IMR-90 (cell line): Measurements from ENCODE around the gene HINT3. TPM values are rescaled to one million over a fixed set of nuclear protein-coding genes. Genes with fewer than 3 reads are reported as not detected.

Experiments used
- ATAC-seq: fragments of 200-7000 bp; cut with Tn5 transposase; 2 replicates; pipeline ENCODE4 v1.9.1; 2020; ENCODE audit warnings: low read depth, mild to moderate bottlenecking, moderate library complexity
- BruUV-seq: library from RNA; stranded (reverse); fragments of 400-500 nt; replicated peaks from 2 replicates; lab custom pipeline; 2021; lab: Mats Ljungman, UMichigan
- CTCF ChIA-PET: fragments of 300-600 bp; formaldehyde crosslinking; extraction: SDS; loops from one replicate; lab custom pipeline; 2021; ENCODE audit warnings: antibody characterized with exemption; lab: Yijun Ruan, JAX
- POLR2A ChIA-PET: fragments of 300-600 bp; sonication (Branson Sonifier 250); formaldehyde crosslinking; loops from one replicate; lab custom pipeline; 2022; ENCODE audit warnings: antibody characterized with exemption; ENCODE audit not compliant: unreplicated experiment; lab: Charles Lee
- DNase-seq: peaks from one replicate; pipeline ENCODE4 v3.0.0; 2013
- H2AFZ ChIP-seq: replicated peaks from 2 replicates; pipeline ENCODE3; 2013; ENCODE audit warnings: low read length, mild to moderate bottlenecking; ENCODE audit not compliant: poor library complexity
- H2AK5ac ChIP-seq: 2 replicates; pipeline ENCODE4 v1.6.1; 2013; ENCODE audit warnings: low read depth, low read length, inconsistent platforms
- H2AK9ac ChIP-seq: replicated peaks from 2 replicates; pipeline ENCODE3; 2013; ENCODE audit warnings: mild to moderate bottlenecking, low read depth, low read length, moderate library complexity; ENCODE audit not compliant: poor library complexity
- H2BK120ac ChIP-seq: 2 replicates; pipeline ENCODE4 v1.6.1; 2013; ENCODE audit warnings: low read depth, low read length, inconsistent platforms
- H2BK15ac ChIP-seq: 3 replicates; pipeline ENCODE4 v1.6.1; 2013; ENCODE audit warnings: low read depth, low read length, inconsistent platforms
- H2BK20ac ChIP-seq: 2 replicates; pipeline ENCODE4 v1.6.1; 2013; ENCODE audit warnings: low read depth, mild to moderate bottlenecking, inconsistent platforms, low read length, moderate library complexity
- H2BK5ac ChIP-seq: 2 replicates; pipeline ENCODE4 v1.6.1; 2013; ENCODE audit warnings: mild to moderate bottlenecking, low read depth, low read length, inconsistent platforms; ENCODE audit not compliant: poor library complexity, severe bottlenecking
- H3K14ac ChIP-seq: replicated peaks from 2 replicates; pipeline ENCODE4 v1.6.1; 2013; ENCODE audit warnings: low read depth, low read length, inconsistent platforms
- H3K18ac ChIP-seq: 2 replicates; pipeline ENCODE4 v1.6.1; 2013; ENCODE audit warnings: low read depth, low read length, control low read depth
- H3K23ac ChIP-seq: 2 replicates; pipeline ENCODE4 v1.6.1; 2013; ENCODE audit warnings: low read depth, low read length, inconsistent platforms
- H3K27ac ChIP-seq: 2 replicates; pipeline ENCODE4 v1.5.1; 2013; ENCODE audit warnings: mild to moderate bottlenecking, control low read depth, low read length; ENCODE audit not compliant: insufficient read depth
- H3K27me3 ChIP-seq: 2 replicates; pipeline ENCODE4 v1.6.1; 2013; ENCODE audit warnings: low read length; ENCODE audit not compliant: control insufficient read depth, insufficient read depth
- H3K36me3 ChIP-seq: 2 replicates; pipeline ENCODE4 v1.6.1; 2013; ENCODE audit warnings: low read length, mixed read lengths; ENCODE audit not compliant: control insufficient read depth, insufficient read depth
- H3K4ac ChIP-seq: 2 replicates; pipeline ENCODE4 v1.6.1; 2013; ENCODE audit warnings: low read depth, low read length, inconsistent platforms
- H3K4me1 ChIP-seq: 2 replicates; pipeline ENCODE4 v1.6.1; 2013; ENCODE audit warnings: low read length, mixed read lengths; ENCODE audit not compliant: control insufficient read depth, insufficient read depth
- H3K4me2 ChIP-seq: 2 replicates; pipeline ENCODE4 v1.6.1; 2013; ENCODE audit warnings: low read depth, mild to moderate bottlenecking, control low read depth, low read length, moderate library complexity
- H3K4me3 ChIP-seq: 2 replicates; pipeline ENCODE4 v1.5.1; 2013; ENCODE audit warnings: low read depth, mild to moderate bottlenecking, control low read depth, low read length, moderate library complexity; ENCODE audit not compliant: insufficient read depth
- H3K56ac ChIP-seq: 2 replicates; pipeline ENCODE4 v1.6.1; 2013; ENCODE audit warnings: low read length, inconsistent platforms; ENCODE audit not compliant: insufficient read depth; ENCODE audit errors: extremely low read depth
- H3K79me1 ChIP-seq, 2 experiments: 2 replicates each; pipeline ENCODE4 v1.6.1; 2013; ENCODE audit warnings: low read length in 2 of 2, inconsistent platforms in 1 of 2, low read depth in 1 of 2
- H3K9ac ChIP-seq: 2 replicates; pipeline ENCODE4 v1.6.1; 2013; ENCODE audit warnings: low read depth, low read length, control low read depth
- H3K9me1 ChIP-seq: 2 replicates; pipeline ENCODE4 v1.6.1; 2013; ENCODE audit warnings: low read length, inconsistent platforms; ENCODE audit not compliant: insufficient read depth
- H3K9me3 ChIP-seq: 2 replicates; pipeline ENCODE4 v1.6.1; 2013; ENCODE audit warnings: low read length; ENCODE audit not compliant: control insufficient read depth, insufficient read depth
- H4K20me1 ChIP-seq: 2 replicates; pipeline ENCODE4 v1.6.1; 2013; ENCODE audit warnings: low read length, inconsistent platforms; ENCODE audit not compliant: insufficient read depth
- H4K5ac ChIP-seq: 2 replicates; pipeline ENCODE4 v1.6.1; 2013; ENCODE audit warnings: mild to moderate bottlenecking, low read depth, low read length, control low read depth
- H4K8ac ChIP-seq, 2 experiments: 2 replicates each; pipeline ENCODE4 v1.6.1; 2013; ENCODE audit warnings: low read depth in 2 of 2, low read length in 2 of 2, control low read depth in 1 of 2, inconsistent platforms in 1 of 2
- H4K91ac ChIP-seq: 2 replicates; pipeline ENCODE4 v1.6.1; 2013; ENCODE audit warnings: low read depth, low read length, inconsistent platforms; ENCODE audit not compliant: insufficient read depth
- BHLHE40 ChIP-seq: fragments of 150-350 bp; IDR thresholded peaks from 2 replicates; pipeline ENCODE4 v1.6.1; 2016; ENCODE audit warnings: mild to moderate bottlenecking, low read depth, low read length
- CEBPB ChIP-seq: IDR thresholded peaks from 2 replicates; pipeline ENCODE4 v1.6.1; 2012; ENCODE audit warnings: low read depth, low read length, improper control_type of control experiment
- CHD1 ChIP-seq: IDR thresholded peaks from 2 replicates; pipeline ENCODE4 v1.6.1; 2012; ENCODE audit warnings: low read depth, low read length, improper control_type of control experiment
- CTCF ChIP-seq: conservative IDR thresholded peaks from 2 replicates; pipeline ENCODE4 v1.5.1; 2012; ENCODE audit warnings: mild to moderate bottlenecking, low read depth, low read length, improper control_type of control experiment
- ELK1 ChIP-seq: fragments of 150-350 bp; IDR thresholded peaks from 2 replicates; pipeline ENCODE4 v1.6.1; 2016; ENCODE audit warnings: low read depth, mild to moderate bottlenecking, low read length, moderate library complexity, borderline replicate concordance
- FOS ChIP-seq: fragments of 150-350 bp; IDR thresholded peaks from 2 replicates; pipeline ENCODE4 v1.6.1; 2016; ENCODE audit warnings: low read depth, low read length
- MAFK ChIP-seq: IDR thresholded peaks from 2 replicates; pipeline ENCODE4 v1.6.1; 2012; ENCODE audit warnings: low read depth, low read length, improper control_type of control experiment
- MAZ ChIP-seq: IDR thresholded peaks from 2 replicates; pipeline ENCODE4 v1.6.1; 2012; ENCODE audit warnings: low read depth, mild to moderate bottlenecking, low read length, improper control_type of control experiment, moderate library complexity, borderline replicate concordance
- MXI1 ChIP-seq: IDR thresholded peaks from 2 replicates; pipeline ENCODE4 v1.6.1; 2012; ENCODE audit warnings: low read depth, mild to moderate bottlenecking, low read length, moderate library complexity, borderline replicate concordance
- NFE2L2 ChIP-seq: fragments of 150-350 bp; IDR thresholded peaks from 2 replicates; pipeline ENCODE4 v1.6.1; 2016; ENCODE audit warnings: low read depth, mild to moderate bottlenecking, low read length
- POLR2A ChIP-seq: IDR thresholded peaks from 2 replicates; pipeline ENCODE4 v1.6.1; 2012; ENCODE audit warnings: mild to moderate bottlenecking, low read depth, low read length
- RAD21 ChIP-seq: IDR thresholded peaks from 2 replicates; pipeline ENCODE4 v1.6.1; 2012; ENCODE audit warnings: low read length, improper control_type of control experiment
- RFX5 ChIP-seq: IDR thresholded peaks from 2 replicates; pipeline ENCODE4 v1.8.0; 2012; ENCODE audit warnings: low read depth, mild to moderate bottlenecking, low read length, moderate library complexity
- SMC3 ChIP-seq: fragments of 150-350 bp; IDR thresholded peaks from 2 replicates; pipeline ENCODE4 v1.6.1; 2016; ENCODE audit warnings: low read depth, mild to moderate bottlenecking, antibody characterized with exemption, low read length, moderate library complexity
- USF2 ChIP-seq: fragments of 150-350 bp; IDR thresholded peaks from 2 replicates; pipeline ENCODE4 v1.6.1; 2017; ENCODE audit warnings: mild to moderate bottlenecking, antibody characterized with exemption, low read length, low read depth
- WGBS, 2 experiments: methylation state at CpG; one replicate each; pipeline versions ENCODE4 v1.1.5 to v1.1.7; 2013; ENCODE audit warnings: missing lambda C conversion rate in 2 of 2; ENCODE audit not compliant: insufficient read length in 1 of 2; ENCODE audit errors: extremely low coverage in 2 of 2; 5-methylcytosine and 5-hydroxymethylcytosine counted together
- dilution Hi-C: fragments of 300-500 bp; cut with HindIII; formaldehyde crosslinking; loops from one replicate; pipeline ENCODE4 v1.14.3; 2018; ENCODE audit warnings: low sequenced_read_pairs; ENCODE audit not compliant: unreplicated experiment
- in situ Hi-C: fragments of 300-500 bp; cut with MboI; formaldehyde crosslinking; loops from 3 replicates; pipeline ENCODE4 v1.14.3; 2019; ENCODE audit warnings: low sequenced_read_pairs, inconsistent platforms, mixed read lengths
- intact Hi-C: fragments of 100-400 bp; cut with micrococcal nuclease; formaldehyde crosslinking; loops from 2 replicates; pipeline ENCODE4 v1.10.0; 2022
- polyA plus RNA-seq, 3 experiments: library from polyadenylated mRNA; depleted of rRNA; stranded (reverse); fragments of >200 nt; gene quantifications; 2 replicates each; pipeline ENCODE4 v1.2.3, GENCODE V29; 2012; ENCODE audit warnings: low replicate concordance in 1 of 3
- total RNA-seq: library from RNA; depleted of rRNA; stranded (reverse); fragments of >200 nt; gene quantifications from 2 replicates; pipeline ENCODE4 v1.2.3, GENCODE V29; 2012

Gene HINT3
- total and polyA plus RNA-seq, 2 of the 4 experiments (the other 2 are of a cell fraction) = 3.4 to 6.5 TPM

GRCh38 chr6:126020305-126021050, 63.9 kb downstream of the HINT3 start:
- no peak overlapping the region for H3K4me3 ChIP-seq
- no peak overlapping the region for H2AK9ac ChIP-seq
- H2BK20ac ChIP-seq = no peak overlapping the region
- H3K79me1 ChIP-seq = no peaks in the 10 kb centered on the region; a peak in 1 of 4 replicates
- no peak overlapping the region for H3K4ac ChIP-seq
- no peak overlapping the region for H3K18ac ChIP-seq
- H2BK5ac ChIP-seq = no peak overlapping the region
- no peak overlapping the region for H2BK15ac ChIP-seq
- no TSS peak for BruUV-seq
- TF ChIP-seq SMC3 (no peak), CEBPB (no peak), RFX5 (no peak), CTCF (no peak), RAD21 (no peak), CHD1 (no peak), USF2 (no peak), NFE2L2 (no peak), BHLHE40 (no peak), ELK1 (no peak), POLR2A (no peak), MXI1 (no peak), FOS (no peak), MAFK (no peak), MAZ (no peak)
- no peak overlapping the region for H3K4me2 ChIP-seq
- DNase-seq (peak; percentile 25), ATAC-seq (no peak)
- no peak overlapping the region for H3K27ac ChIP-seq
- no peaks in the 10 kb centered on the region for H4K20me1 ChIP-seq
- ChIA-PET CTCF (interaction anchor here (0.8 kb wide), 1 partner anchor 10 kb away, joined by 3 read pairs; no protein-coding TSS in a partner anchor), POLR2A (no interaction called here)
- in situ Hi-C loops (loop anchor here (25.0 kb wide), 1 partner anchor 642 kb away; no protein-coding TSS in a partner anchor), intact Hi-C loops (no loop called here), dilution Hi-C loops (no loop called here)
- no peak overlapping the region for H2AFZ ChIP-seq
- peaks cover 13% of the 10 kb centered on the region for H3K36me3 ChIP-seq
- no peak overlapping the region for H3K9ac ChIP-seq
- no peak overlapping the region for H3K56ac ChIP-seq
- H3K9me1 ChIP-seq = no peaks in the 10 kb centered on the region
- no peak overlapping the region for H4K5ac ChIP-seq
- no peak overlapping the region for H4K91ac ChIP-seq
- no peaks in the 10 kb centered on the region; the same call in 1 of the 2 replicates for H3K4me1 ChIP-seq
- no peak overlapping the region for H4K8ac ChIP-seq
- no peaks in the 10 kb centered on the region for H3K27me3 ChIP-seq
- no peak overlapping the region for H2AK5ac ChIP-seq
- H3K9me3 ChIP-seq = no peaks in the 10 kb centered on the region
- 60 to 100% methylated on average over 1 to 4 of the region's 5 CpGs for WGBS, 2 experiments
- H3K23ac ChIP-seq = no peak overlapping the region
- no peak overlapping the region for H2BK120ac ChIP-seq
- 0 out of 2 replicates have a peak overlapping the region, but pooled peaks have one; percentile 6 for H3K14ac ChIP-seq
